NCI-H2029 treated with DMSO at 0.1 percent for 48 hours (cell line): ENCODE data around the gene EHMT1.
"Not testable (repeated sequence)": the region's sequence is repeated elsewhere in the genome, so short reads cannot be mapped to it uniquely, and the experiment has no call there.

Experiments
- DNase-seq: peaks from one replicate; lab custom pipeline; 2025; lab: John Stamatoyannopoulos, UW

EHMT1 gene

DNA sequence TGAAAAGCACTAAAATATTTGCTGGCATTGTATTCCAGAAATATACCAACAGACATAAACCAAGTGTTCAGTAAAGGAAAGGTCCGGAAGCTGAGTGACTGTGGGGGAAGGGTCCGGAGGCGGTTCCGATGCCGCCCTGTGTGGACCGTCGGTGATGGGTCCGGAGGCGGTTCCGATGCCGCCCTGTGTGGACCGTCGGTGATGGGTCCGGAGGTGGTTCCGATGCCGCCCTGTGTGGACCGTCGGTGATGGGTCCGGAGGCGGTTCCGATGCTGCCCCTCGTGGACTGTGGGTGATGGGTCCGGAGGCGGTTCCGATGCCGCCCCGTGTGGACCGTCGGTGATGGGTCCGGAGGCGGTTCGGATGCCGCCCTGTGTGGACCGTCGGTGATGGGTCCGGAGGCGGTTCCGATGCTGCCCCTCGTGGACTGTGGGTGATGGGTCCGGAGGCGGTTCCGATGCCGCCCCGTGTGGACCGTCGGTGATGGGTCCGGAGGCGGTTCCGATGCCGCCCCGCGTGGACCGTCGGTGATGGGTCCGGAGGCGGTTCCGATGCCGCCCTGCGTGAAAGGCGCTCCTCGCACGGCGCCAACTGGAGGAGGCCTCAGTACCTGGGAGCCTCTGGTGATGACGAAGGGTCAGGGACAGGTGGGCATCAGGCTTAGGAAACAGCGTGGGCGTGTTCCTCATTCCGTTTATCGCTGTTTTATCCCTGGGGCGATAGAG is 191.1 kb downstream of the EHMT1 start:
- not testable (repeated sequence) for DNase-seq

DNA sequence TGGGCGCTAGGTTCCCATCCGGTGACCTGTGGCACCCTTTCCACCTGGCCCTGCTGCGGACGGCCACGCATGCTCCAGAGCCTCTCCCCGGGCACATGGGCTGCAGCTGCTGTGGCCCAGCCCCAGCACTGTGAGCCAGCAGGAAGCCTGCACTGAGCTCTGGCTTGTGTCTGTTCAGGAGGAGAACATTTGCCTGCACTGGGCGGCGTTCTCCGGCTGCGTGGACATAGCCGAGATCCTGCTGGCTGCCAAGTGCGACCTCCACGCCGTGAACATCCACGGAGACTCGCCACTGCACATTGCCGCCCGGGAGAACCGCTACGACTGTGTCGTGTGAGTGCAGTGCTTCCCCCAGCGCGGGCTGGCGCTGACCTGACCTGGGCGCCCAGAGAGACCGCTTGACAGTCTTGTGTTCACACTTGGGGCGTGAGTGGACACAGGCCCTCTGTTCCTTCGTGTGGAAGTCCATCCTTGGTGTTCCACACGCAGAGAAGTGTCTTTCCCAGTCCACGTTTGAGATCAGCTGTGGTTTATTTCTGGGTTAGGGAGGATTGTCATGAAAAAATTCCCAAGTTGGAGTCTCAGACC is 192.6 kb downstream of the EHMT1 start:
- no peak for DNase-seq

DNA sequence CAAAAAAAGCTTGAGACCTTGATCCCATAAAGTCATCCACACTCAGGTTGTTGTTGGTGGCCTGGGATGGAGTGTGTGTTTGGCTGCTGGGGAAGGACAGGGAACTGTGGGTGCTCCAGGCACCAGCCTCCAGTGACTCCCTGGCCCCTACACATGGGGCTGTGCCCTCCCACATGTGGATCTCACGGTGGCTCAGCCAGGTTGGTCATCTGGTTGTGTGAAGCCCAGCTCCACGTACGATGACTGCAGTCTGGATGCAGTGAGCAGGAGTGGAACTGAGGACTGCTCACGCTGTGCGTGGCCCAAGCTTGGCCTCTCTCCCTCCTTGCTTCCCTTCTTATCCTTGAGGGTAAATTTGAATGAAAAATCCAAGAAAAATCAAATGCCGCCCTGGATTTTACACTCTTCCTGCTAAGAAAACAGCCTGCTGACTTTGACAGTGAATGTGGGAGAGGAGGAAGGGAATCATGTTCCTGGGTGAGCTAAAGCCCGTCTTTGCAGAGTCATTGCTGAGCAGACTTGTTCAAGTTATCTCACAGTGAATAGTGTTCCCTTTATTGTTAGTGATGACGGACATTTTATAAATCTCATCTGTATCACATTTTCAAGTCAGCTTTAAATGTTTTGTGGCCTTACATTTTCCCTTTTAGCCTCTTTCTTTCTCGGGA is 193.7 kb downstream of the EHMT1 start:
- DNase-seq, result no peak

DNA sequence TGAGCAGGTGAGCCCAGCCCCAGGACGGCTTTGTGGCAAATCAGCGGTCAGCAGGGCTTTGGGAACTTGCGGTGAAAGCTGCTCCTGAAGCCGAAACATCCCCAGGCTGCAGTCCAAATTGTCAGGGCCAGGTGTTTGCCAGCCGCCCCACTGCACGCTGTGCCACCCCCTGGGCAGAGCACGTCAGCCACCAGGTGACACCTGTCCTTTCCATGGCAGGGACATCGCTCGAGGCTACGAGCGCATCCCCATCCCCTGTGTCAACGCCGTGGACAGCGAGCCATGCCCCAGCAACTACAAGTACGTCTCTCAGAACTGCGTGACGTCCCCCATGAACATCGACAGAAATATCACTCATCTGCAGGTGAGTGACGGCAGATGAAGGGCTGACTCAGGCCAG is 194.4 kb downstream of the EHMT1 start:
- no peak for DNase-seq

DNA sequence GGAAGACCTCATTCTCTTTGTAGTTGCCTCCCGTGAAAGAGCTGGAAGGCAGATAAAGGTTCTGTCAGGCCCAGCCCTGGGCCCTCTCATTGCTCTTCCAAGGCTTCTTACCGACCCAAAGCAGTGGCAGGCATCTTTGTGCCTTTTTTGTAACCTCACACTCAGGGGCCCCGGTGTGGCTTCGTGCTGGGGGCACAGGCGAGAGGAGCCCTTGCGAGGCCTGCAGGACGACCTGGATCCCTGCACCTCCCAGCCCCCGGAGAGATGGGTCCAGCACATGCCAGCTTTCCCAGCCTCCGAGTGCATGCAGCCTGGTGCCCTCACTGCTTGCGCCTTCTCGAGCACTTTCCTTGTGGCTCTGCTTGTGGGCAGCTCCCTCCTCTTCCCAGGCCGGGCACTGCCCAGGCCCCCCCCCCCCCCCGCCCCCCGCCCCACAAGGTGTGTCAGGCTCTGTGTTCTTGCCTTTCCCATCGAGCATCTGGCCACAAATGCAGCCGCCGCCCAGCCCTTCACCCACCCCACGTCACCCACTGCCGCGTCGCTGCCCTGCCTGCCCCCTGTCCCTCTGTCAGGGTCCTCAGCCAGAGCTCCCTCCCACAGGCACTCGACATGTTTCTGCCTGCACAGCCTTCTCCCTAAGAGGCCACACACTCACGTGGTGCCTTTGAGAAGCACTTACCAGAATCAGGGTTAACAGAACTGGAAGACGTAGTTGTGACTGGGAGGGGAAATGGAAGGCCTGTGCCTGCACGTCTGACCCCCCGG is 195.0 kb downstream of the EHMT1 start:
- DNase-seq, result no peak

DNA sequence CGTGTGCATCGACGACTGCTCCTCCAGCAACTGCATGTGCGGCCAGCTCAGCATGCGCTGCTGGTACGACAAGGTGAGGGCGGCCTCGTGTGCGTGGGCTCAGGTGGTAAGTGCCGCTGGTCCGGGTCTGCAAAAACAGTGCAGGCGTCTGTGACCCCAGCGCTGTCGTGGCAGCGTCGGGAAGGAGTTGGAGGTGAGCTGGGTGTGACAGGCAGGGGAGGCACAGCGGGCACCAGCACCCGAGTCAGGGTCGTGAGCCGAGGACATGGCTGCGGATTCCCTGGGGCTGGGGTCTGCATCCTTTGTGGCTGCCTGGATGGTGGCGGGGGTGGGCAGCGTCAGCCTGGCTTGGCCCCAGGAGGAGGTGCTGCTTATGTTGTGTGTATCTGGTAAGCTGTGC is 195.6 kb downstream of the EHMT1 start:
- no peak for DNase-seq

DNA sequence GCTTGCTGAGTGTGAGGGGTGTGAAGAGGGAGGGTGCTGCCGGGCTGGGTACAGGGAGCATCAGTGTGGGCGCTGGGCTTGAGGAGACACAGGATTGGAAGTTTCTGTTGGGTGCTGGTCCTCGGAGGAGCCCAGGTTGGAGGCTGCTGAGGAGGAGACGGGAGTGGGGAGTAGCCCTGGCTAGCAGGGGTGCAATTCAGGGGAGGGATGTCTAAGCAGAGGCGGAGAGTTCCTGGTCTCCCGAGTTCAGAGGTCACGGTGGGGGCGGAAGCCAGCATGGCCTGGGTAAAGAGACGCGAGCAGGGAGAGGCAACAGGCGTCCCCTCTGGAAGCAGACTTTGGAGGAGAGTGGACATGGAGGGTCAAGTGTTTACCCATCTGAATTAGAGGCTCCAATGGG is 196.0 kb downstream of the EHMT1 start:
- DNase-seq, result no peak

DNA sequence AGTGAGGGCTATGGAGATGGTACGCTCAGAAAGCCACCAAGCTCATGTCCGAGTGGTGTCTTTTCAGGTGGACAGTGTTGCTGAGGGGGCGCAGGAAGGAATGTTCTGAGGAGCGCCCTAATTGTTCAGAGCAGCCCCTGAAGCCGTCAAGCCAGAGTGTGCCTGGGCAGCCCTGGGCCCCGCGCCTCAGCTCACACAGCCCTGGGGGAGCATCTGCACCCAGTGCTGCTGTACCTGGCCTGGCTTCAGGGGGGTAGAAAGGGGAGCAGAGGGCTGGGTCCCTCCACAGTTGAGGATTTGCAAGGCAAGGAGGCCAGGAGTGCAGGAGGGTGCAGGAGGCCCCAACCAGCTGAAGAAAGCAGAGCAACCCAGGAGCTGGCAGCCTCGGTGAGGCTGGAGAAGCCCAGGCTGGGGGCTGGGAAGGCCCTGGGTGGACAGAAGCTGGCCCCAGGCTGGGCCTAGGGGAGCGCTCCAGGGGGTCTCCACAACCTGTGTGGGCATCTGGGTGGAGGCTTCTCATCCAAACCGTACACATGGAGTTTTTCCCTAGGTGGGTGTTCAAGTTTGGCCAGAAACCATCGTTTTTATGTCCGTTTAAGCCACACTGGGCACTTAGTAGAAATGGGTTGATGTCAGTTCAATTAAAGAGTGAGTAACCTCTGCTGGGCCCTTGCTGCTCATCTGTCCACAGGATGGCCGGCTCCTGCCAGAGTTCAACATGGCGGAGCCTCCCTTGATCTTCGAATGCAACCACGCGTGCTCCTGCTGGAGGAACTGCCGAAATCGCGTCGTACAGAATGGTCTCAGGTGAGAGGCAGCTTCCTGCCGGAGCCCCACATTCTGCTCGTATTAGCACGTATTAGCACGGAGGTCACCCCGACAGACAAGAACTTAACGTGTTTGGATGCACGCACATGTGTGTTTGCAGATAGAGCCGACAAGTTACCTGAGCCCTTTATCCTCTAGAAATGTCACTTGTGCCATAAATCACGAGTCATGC is 196.8 kb downstream of the EHMT1 start:
- DNase-seq, result no peak

DNA sequence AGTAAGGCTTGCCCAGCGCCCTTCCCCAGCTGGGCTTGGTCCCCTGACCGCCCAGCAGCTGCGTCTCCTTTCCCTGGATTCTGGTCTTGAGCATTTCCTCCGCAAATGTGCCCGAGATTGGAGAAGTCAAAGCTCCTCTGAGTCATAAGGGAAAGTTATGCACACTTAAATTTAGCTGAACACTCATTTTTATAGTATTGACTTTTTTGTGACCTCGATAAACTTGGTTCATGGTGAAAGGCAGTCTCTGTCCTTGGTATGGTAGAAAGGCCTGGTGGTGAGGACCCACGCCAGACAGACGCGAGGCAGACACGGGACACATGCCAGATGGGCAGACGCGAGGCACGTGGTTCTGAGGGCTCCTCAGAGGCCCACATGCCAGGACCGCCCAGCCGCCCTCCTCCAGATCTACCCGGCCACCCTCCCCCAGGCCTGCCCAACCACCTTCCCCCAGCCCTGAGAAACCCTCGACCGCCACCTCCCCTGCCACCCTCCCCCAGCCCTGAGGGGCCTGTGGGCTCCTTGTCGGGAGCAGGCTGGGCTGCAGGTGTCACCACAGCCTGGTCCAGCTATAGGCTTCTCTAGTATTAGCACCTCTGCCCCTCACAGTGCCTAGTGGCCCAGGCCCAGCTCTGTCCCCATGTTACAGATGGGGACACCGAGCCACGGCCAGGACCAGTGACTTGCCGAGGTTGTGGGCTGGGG is 197.9 kb downstream of the EHMT1 start:
- DNase-seq, result no peak

DNA sequence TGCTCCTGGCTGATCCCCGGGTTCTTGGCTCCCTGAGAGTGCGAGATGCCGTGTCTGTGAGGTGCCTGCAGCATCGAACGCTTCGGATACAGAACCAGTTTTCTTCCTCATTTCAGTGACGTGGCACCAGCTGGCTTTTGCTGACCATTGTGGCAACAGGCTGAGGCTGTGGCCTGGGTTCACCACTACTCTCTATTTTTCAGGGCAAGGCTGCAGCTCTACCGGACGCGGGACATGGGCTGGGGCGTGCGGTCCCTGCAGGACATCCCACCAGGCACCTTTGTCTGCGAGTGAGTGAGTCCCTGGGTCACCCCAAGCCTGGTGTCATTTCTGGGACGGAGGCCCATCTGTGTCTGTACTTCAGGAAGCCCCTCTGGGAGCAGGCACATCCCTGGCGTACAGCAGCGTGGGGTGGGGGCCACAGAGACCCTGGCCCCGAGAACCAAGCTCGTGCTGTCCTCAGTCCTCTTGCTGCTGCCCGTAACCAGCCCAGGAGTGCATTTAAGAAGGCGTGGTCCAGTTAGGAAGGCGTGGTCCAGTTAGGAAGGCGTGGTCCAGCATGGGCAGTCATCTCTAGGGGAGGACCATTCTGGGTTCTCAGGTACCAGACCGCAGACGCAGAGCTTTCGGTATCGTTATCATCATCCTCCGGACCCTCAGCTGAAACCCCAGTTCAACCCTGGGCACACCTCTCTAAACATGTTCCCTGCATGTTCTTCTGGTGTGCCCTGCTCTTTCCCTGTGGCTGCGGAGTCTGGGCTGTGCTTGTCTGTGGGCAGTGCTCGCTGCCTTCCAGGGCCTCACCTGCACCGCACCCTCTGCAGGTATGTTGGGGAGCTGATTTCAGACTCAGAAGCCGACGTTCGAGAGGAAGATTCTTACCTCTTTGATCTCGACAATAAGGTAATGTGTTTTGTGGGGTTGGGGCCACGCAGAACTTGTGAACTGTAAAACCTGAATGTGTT is 198.7 kb downstream of the EHMT1 start:
- DNase-seq, result no peak

DNA sequence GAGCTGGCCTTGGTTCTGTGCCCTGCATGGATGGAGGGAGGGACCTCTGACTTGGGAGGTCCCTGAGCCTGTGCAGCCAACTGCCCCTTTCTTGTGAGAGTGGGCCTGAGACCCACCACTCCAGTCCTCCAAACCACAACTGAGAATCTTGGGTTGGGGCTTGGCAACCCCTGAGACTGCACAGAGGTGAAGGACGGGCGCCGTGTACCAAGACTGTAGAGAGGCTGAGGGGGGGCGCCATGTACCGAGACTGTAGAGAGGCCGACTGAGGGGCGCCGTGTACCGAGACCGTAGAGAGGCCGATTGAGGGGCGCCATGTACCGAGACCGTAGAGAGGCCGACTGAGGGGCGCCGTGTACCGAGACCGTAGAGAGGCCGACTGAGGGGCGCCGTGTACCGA is 199.5 kb downstream of the EHMT1 start:
- no peak for DNase-seq

DNA sequence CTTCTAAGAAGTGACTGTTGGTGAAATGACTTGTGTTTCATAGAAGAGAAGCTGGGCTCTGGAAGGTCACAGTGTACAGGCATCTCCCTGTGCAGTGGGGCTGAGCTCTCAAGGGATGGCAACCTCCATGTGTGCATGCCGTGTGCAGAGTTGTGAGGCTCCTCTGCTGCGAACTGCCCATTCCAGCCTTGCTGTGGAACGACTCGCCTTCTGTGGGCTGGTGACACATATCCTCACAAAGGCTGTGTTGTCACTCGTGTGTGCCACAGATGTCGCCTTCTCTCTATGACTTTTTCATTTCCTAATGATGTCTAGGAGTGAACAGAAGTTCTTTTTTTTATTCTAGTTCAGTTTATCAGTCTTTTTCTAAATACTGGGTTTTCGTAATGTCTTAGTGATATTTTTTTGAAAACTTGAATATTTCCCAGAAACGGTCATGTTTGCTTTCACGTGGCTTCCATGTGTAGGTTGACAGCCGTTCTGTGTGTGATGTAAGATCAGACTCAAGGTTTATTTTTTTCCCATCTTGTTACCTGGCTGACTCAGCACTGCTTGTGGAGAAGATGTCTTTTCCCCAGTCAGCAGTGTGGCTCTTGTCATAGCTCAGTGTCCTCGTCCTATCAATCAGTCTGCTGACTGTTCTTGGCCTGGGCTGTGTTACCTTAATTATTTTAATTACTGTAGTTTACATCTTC is 201.5 kb downstream of the EHMT1 start:
- DNase-seq, result no peak

DNA sequence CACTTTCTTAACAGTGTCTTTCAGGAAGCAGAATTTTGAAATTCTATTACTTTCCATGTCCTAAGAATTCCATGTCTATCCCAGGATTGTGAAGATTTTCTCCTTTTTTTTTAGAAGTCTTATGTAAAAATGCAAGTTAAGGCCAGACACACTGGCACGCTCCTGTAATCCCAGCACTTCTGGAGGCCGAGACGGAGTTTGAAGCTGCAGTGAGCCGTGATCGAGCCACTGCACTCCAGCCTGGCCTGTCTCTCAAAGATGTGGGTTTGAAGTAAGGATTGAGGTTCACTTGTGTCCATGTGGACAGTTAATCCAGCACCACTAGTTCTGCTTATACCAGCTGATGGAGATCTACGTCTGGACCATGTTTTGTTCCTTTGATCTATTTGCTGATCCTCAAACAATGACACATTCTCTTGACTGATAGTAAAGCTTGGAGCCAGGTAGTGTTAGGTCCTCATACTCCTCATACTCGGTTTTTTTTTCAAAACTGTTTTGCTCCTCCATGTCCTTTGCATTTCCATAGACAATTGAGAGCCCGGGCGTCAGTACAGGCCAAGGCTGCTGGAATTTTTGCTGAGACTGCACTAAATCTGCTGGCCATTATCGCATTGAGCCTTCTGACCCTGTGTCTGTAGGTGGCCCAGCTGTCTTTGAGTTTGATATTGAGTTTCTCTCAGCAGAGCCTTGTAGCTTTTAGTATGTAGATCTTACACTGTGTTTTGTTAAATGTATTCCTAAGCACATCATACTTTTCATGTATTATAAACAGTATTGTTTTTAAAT is 205.4 kb downstream of the EHMT1 start:
- no peak for DNase-seq

DNA sequence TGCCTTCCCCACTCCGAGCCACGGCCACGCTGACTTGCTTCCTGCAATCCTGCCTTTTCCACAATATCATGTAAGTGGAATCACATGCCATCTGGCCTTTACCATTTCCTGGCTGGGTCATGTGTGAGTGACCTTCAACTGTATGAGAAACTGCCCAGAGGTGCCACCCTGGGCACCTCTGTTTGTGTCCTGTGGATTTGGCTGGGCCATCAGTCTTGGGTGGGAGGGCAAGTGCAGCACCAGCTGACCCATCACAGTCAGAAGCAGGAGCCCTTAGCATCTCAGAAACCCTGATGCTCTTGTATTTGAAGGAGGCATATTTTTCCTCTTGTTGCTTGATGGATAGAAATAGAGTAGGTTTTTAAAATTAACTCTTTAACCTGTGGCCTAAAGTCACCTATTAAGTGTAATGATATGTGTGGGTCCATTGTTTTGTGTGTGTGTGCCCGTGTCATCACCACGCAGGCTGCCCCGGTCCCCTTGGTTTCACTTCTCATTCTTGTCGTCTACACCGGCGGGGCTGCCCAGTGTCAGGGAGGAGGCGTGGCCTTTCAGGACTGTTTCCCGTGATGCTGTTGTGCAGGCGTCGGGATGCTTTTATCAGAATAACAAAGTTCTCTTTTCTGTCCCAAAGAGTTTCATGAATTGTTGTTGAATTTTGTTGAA is 206.7 kb downstream of the EHMT1 start:
- DNase-seq, result no peak

DNA sequence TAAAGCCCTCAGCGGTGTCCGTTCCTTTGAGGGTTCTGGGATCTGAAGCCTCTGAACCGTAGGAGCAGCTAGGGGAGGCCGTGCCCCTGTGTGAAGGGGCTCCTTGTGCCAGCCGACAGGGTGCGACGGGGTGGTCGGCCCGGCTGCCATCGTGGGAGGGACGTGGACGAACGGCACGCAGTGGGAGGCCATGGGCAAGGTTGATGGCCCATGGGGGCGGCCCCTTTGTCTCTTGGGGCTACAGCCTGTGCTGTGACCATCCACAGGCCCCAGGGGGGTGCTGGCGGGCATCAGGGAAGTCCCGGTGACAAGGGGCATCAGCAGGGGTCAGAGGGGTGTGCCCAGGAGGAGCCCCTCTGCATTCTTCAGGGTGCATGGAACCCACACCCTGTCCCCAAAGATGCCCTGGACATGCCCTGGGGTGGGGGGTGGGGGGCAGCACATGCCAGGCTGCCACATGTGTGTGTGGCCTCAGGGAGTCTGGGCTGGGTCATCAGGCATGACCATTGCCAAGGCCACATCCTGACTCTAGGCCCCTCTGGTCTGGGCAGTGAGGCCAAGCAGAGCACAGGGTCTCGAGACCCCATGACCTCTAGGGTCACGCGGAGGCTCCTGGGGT is 209.2 kb downstream of the EHMT1 start:
- no peak for DNase-seq

DNA sequence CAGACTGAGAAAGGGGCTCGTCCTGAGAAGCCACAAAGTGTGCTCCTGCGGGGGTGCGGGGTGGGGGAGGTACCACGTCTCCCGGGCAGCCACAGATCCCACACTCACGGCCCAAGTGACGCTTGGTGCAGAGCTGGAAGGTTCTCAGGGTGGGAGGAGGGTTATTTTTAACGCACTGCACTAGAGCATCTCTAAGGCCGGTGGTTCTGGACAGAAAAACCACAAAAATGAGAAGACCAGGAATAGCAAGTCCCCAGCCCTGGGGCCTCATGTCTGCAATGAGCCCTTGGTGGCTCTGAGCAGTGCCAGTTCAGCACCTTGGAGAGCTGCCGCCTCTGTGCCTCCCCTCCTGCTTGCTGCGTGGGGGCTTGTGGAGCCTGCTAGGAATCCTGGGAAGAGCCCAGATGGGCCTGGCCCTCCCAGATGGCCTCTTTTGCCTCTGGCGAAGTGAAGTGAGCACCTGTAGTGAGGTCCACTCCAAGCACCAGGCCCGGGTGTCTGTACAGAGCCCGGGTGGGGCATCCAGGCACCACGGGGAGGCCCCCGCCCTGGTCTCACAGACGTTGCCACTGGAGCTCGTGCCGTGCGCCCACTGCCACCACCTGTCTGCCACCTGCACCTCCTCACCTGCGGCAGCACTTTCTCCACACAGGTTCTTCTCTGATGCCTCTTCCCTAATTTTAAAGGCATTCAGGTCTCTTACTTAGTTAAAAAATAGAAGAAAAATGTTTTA is 209.9 kb downstream of the EHMT1 start:
- DNase-seq, result no peak
